Measurements from ENCODE around the gene PDE3A. TPM values are rescaled to one million over a fixed set of nuclear protein-coding genes. Genes with fewer than 3 reads are reported as not detected.
"Not testable (repeated sequence)": the region's sequence is repeated elsewhere in the genome, so short reads cannot be mapped to it uniquely, and the experiment has no call there.

The PDE3A gene
- total RNA-seq (2022) (19.6 and 19.9 TPM in 2 replicates), Bru-seq, nascent RNA (percentile 88 among the genes with signal in this experiment), BruChase-seq, experiment 1, labeled RNA remaining after a 6-hour chase (percentile 77 among the genes with signal in this experiment), BruChase-seq, experiment 2, labeled RNA remaining after a 2-hour chase (percentile 76 among the genes with signal in this experiment)
- long read RNA-seq, full-length matches to known transcripts, result 4 of 12 reads
- long read RNA-seq, partial matches to known transcripts, result 1 of 12 reads
- long read RNA-seq, other reads (novel, unspliced or antisense), result 7 of 12 reads

- CTCF ChIA-PET, result interaction anchor here (0.6 to 1.4 kb wide), 4 partner anchors 337 to 763 kb away, joined by 3 to 6 read pairs (median 4); partner anchors contain the start of gene SLCO1B1
- no peaks in the 10 kb centered on the region for H3K9me3 Mint-ChIP-seq (ENCODE audit: low read depth, unreplicated experiment)
- TF ChIP-seq, protein P1, sequence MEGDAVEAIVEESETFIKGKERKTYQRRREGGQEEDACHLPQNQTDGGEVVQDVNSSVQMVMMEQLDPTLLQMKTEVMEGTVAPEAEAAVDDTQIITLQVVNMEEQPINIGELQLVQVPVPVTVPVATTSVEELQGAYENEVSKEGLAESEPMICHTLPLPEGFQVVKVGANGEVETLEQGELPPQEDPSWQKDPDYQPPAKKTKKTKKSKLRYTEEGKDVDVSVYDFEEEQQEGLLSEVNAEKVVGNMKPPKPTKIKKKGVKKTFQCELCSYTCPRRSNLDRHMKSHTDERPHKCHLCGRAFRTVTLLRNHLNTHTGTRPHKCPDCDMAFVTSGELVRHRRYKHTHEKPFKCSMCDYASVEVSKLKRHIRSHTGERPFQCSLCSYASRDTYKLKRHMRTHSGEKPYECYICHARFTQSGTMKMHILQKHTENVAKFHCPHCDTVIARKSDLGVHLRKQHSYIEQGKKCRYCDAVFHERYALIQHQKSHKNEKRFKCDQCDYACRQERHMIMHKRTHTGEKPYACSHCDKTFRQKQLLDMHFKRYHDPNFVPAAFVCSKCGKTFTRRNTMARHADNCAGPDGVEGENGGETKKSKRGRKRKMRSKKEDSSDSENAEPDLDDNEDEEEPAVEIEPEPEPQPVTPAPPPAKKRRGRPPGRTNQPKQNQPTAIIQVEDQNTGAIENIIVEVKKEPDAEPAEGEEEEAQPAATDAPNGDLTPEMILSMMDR (IDR thresholded peaks at IDR 0.05; ENCODE audit: unreplicated experiment), result no peak
- H3K4me1 Mint-ChIP-seq (ENCODE audit: low read depth, unreplicated experiment), result peaks cover 23% of the 10 kb centered on the region
- peak within 1 kb of the TSS; percentile 94 for H3K4me3 Mint-ChIP-seq (ENCODE audit: low read depth, unreplicated experiment)
- no TSS peak for BruUV-seq (replicated peaks)
- DNase-seq, result peak; percentile 76
- H3K27ac Mint-ChIP-seq (ENCODE audit: unreplicated experiment), result peak within 1 kb of the TSS; percentile 78
- H3K27me3 Mint-ChIP-seq (ENCODE audit: unreplicated experiment), result no peaks in the 10 kb centered on the region
- peaks cover 39% of the 10 kb centered on the region for H3K36me3 Mint-ChIP-seq (ENCODE audit: insufficient read depth, unreplicated experiment)
- intact Hi-C loops (cut with micrococcal nuclease; ENCODE audit: unreplicated experiment), result no loop called here
Observed at GRCh38 chr12:20368114-20368650, at the start of gene PDE3A. Gene PDE3A (plus strand): TSS chr12:20368537. CDS start chr12:20369285, 748 bp downstream.

- intact Hi-C loops (cut with micrococcal nuclease; ENCODE audit: unreplicated experiment), result no loop called here
- TF ChIP-seq, protein P1 (IDR thresholded peaks at IDR 0.05; ENCODE audit: unreplicated experiment), result no peak
- CTCF ChIA-PET, result no interaction called here
- H3K4me1 Mint-ChIP-seq (ENCODE audit: low read depth, unreplicated experiment), result no peaks in the 10 kb centered on the region
- H3K4me3 Mint-ChIP-seq (ENCODE audit: low read depth, unreplicated experiment), result no peak overlapping the region
- DNase-seq, result no peak
- no peaks in the 10 kb centered on the region for H3K36me3 Mint-ChIP-seq (ENCODE audit: insufficient read depth, unreplicated experiment)
- no peaks in the 10 kb centered on the region for H3K9me3 Mint-ChIP-seq (ENCODE audit: low read depth, unreplicated experiment)
- H3K27ac Mint-ChIP-seq (ENCODE audit: unreplicated experiment), result no peak overlapping the region
- H3K27me3 Mint-ChIP-seq (ENCODE audit: unreplicated experiment), result no peaks in the 10 kb centered on the region
- no TSS peak for BruUV-seq (replicated peaks)
Observed at GRCh38 chr12:20319366-20319765, 49.0 kb upstream of the PDE3A start.

DNA sequence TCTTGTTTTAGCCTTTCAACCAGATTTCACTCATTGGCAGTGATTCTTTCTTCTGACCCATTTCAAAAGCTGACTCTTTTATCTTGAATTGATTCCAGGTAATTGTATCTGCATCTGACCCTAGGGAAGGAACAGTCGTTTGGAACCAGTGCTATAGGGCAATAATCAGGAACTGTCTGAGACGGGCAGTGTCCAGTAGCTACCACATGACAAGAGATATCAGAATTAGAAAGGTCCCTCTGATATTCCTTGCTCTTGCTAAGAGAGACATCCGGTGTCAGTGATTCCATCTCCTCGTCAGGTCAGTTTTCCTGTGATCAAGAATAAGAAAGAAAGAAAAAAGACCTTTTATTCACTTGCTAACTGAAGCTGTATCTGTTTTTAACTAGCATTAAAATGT is 47.8 kb upstream of the PDE3A start:
- TF ChIP-seq, protein P1 (IDR thresholded peaks at IDR 0.05; ENCODE audit: unreplicated experiment), result no peak
- Mint-ChIP-seq H3K27me3 (ENCODE audit: unreplicated experiment) (no peaks in the 10 kb centered on the region), H3K4me1 (ENCODE audit: low read depth, unreplicated experiment) (no peaks in the 10 kb centered on the region), H3K27ac (ENCODE audit: unreplicated experiment) (no peak overlapping the region), H3K36me3 (ENCODE audit: insufficient read depth, unreplicated experiment) (no peaks in the 10 kb centered on the region), H3K4me3 (ENCODE audit: low read depth, unreplicated experiment) (no peak overlapping the region), H3K9me3 (ENCODE audit: low read depth, unreplicated experiment) (no peaks in the 10 kb centered on the region)
- DNase-seq, result no peak
- BruUV-seq (replicated peaks), result no TSS peak
- CTCF ChIA-PET, result interaction anchor here (0.6 kb wide), 1 partner anchor 8 kb away, joined by 7 read pairs; no protein-coding TSS in a partner anchor
- intact Hi-C loops (cut with micrococcal nuclease; ENCODE audit: unreplicated experiment), result no loop called here

- CTCF ChIA-PET; intact Hi-C loops (cut with micrococcal nuclease; ENCODE audit: unreplicated experiment); H3K27ac Mint-ChIP-seq (ENCODE audit: unreplicated experiment); H3K4me1 Mint-ChIP-seq (ENCODE audit: low read depth, unreplicated experiment); DNase-seq; H3K27me3 Mint-ChIP-seq (ENCODE audit: unreplicated experiment); BruUV-seq (replicated peaks); H3K36me3 Mint-ChIP-seq (ENCODE audit: insufficient read depth, unreplicated experiment); H3K9me3 Mint-ChIP-seq (ENCODE audit: low read depth, unreplicated experiment); H3K4me3 Mint-ChIP-seq (ENCODE audit: low read depth, unreplicated experiment): not testable (repeated sequence)
Observed at GRCh38 chr12:20330826-20331505, 37.4 kb upstream of the PDE3A start.
